ENCODE results near the gene CACNG4. TPM values are rescaled to one million over a fixed set of nuclear protein-coding genes. Genes with fewer than 3 reads are reported as not detected.
A peak's percentile ranks its signal among the peaks of the same experiment; 100 is the strongest.
"Not testable (repeated sequence)": the region's sequence is repeated elsewhere in the genome, so short reads cannot be mapped to it uniquely, and the experiment has no call there.

Gene CACNG4
- total RNA-seq, 1 donor from 2014 or later, result 27.5 TPM

DNA sequence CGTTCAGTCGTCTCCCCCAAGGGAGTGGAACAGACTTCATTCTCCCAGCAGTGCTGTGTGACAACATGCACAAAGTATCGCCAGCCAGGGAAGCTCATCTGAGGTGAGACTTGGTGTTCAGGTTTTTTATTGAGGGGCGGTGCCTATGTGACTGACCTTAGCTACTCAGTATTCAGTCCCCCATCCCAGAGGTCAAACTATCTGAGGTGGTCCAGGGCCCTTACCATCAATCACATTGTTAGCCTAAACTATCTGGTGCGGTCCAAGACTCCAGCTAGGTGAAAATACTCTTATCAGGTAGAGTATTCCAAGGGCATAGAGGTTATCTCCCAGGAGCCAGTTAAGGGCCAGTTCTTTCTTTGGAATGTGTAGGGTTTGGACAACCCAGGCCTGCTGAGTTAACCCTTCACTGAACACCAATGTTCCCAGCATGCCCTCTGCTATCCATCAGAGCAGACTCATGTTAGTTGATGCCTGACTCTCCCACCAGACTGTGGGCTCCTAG, 74.4 kb downstream of the CACNG4 start:
- Mint-ChIP-seq H3K27ac (no peak overlapping the region), H3K36me3 (no peaks in the 10 kb centered on the region), H3K4me3 (no peak overlapping the region), H3K9me3 (no peaks in the 10 kb centered on the region), H3K4me1 (ENCODE audit: unreplicated experiment) (peaks cover 8% of the 10 kb centered on the region), H3K27me3 (peaks cover 3% of the 10 kb centered on the region)
- DNase-seq (ENCODE audit: extremely low spot score, unreplicated experiment), result no peak
- TF ChIP-seq, protein P1, sequence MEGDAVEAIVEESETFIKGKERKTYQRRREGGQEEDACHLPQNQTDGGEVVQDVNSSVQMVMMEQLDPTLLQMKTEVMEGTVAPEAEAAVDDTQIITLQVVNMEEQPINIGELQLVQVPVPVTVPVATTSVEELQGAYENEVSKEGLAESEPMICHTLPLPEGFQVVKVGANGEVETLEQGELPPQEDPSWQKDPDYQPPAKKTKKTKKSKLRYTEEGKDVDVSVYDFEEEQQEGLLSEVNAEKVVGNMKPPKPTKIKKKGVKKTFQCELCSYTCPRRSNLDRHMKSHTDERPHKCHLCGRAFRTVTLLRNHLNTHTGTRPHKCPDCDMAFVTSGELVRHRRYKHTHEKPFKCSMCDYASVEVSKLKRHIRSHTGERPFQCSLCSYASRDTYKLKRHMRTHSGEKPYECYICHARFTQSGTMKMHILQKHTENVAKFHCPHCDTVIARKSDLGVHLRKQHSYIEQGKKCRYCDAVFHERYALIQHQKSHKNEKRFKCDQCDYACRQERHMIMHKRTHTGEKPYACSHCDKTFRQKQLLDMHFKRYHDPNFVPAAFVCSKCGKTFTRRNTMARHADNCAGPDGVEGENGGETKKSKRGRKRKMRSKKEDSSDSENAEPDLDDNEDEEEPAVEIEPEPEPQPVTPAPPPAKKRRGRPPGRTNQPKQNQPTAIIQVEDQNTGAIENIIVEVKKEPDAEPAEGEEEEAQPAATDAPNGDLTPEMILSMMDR (conservative IDR thresholded peaks at IDR 0.05), result no peak

DNA sequence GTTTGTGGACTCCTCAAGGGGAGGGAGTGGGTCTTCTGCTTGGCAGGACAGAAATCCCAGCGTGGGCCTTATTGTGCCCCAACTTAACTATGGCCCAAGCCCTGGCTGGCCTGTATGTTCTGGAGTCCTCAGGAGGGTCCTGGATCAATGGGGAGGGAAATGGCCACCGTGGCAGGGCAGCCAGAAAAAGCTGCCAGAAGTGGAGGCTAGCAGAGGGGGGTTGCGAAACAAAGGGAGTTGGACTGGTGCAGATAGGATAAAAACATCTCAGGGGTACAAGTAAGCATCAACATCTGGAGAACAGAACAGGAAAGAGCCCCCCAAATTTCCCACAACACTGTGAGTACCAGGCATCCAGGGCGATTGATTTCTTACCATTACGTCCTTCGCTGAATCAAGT, 76.1 kb downstream of the CACNG4 start:
- Mint-ChIP-seq H3K4me3 (no peak overlapping the region), H3K27ac (no peak overlapping the region), H3K36me3 (no peaks in the 10 kb centered on the region), H3K4me1 (ENCODE audit: unreplicated experiment) (peaks cover 8% of the 10 kb centered on the region), H3K27me3 (peaks cover 3% of the 10 kb centered on the region), H3K9me3 (no peaks in the 10 kb centered on the region)
- no peak for DNase-seq (ENCODE audit: extremely low spot score, unreplicated experiment)
- TF ChIP-seq, protein P1 (conservative IDR thresholded peaks at IDR 0.05), result no peak

DNA sequence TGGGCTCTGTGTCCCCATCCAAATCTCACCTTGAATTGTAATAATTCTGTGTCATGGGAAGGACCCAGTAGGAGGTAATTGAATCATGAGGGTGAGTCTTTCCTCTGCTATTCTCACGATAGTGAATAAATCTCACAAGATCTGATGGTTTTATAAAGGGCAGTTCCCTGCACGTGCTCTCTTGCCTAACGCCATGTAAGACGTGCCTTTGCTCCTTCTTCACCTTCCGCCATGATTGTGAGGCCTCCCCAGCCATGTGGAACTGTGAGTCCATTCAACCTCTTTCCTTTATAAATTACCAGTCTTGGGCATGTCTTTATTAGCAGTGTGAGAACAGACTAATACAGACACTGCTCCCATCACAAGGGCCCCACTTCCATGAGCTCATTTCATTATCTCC, 76.6 kb downstream of the CACNG4 start:
- H3K4me1 Mint-ChIP-seq (ENCODE audit: unreplicated experiment); H3K27ac Mint-ChIP-seq; H3K4me3 Mint-ChIP-seq; DNase-seq (ENCODE audit: extremely low spot score, unreplicated experiment); H3K27me3 Mint-ChIP-seq; H3K36me3 Mint-ChIP-seq; H3K9me3 Mint-ChIP-seq: not testable (repeated sequence)

DNA sequence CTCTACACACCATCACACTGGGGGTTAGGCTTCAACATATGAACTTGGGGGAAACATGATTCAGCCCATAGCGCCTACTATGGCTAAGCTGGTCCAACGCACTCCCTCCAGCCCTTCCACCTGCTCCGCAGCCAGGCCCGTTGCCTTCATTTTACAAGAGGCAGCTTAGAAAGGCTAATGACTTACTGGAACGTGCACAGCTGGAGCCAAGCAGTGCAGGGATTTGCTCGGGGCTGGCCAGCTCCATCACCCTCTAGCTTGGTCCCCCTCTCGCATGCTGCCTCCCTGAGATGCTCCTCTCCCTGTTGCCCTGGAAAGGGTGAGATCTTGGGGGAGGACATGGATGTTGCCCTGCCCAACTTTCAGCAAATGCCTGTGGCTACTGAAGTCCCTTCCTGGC, 77.0 kb downstream of the CACNG4 start:
- peaks cover 3% of the 10 kb centered on the region for H3K27me3 Mint-ChIP-seq
- DNase-seq (ENCODE audit: extremely low spot score, unreplicated experiment), result no peak
- no peaks in the 10 kb centered on the region for H3K36me3 Mint-ChIP-seq
- H3K9me3 Mint-ChIP-seq, result no peaks in the 10 kb centered on the region
- TF ChIP-seq, protein P1 (conservative IDR thresholded peaks at IDR 0.05), result no peak
- no peak overlapping the region for H3K4me3 Mint-ChIP-seq
- no peak overlapping the region for H3K27ac Mint-ChIP-seq
- peaks cover 8% of the 10 kb centered on the region for H3K4me1 Mint-ChIP-seq (ENCODE audit: unreplicated experiment)

DNA sequence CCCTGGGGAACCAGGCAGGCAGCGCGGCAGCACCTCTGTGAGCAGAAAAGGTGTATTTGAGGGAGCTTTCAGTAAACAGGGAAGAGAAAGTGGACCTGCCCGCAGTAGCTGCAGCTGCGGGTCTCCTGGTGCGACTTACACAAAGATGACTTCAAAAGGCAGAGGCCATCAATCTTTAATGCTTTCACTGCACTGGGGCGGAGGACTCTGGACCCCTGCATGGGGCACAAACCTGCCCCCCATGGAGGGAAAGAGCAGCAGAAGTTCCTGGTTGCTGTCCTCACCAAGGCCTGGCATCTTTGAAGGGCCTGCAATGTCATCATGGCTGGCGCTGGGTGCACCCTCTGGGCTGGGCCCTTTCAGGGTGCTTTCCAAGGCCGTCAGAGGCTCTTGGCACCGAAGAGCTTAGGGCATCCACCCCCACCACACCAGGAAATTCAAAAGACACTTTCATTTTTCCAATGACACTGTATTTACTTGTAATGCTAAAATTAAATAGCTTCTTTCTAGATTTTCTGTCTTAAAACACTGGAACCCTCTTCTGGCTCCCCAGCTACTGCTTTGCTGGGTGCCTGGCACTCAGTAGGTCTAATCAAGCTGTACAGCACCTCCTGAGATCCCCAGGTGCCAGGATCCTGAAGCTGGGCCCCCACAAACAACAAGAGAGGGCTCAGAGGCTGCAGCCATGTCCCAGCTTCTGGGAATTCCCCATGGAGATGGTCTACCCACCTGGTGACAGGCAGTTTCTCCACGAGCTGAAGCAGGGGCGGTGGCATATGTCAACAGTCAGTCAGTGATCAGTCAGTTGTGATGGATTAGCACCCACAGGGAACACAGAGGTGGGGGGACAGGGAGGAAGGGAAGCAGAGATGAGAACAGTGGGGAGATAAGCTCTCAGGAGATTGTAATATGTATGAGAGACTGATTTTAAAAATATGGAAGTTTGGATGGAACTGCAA, 77.7 kb downstream of the CACNG4 start:
- H3K27ac Mint-ChIP-seq, result no peak overlapping the region
- TF ChIP-seq, protein P1 (conservative IDR thresholded peaks at IDR 0.05), result no peak
- H3K27me3 Mint-ChIP-seq, result peaks cover 3% of the 10 kb centered on the region
- DNase-seq (ENCODE audit: extremely low spot score, unreplicated experiment), result no peak
- H3K4me1 Mint-ChIP-seq (ENCODE audit: unreplicated experiment), result peaks cover 8% of the 10 kb centered on the region
- no peaks in the 10 kb centered on the region for H3K9me3 Mint-ChIP-seq
- no peak overlapping the region for H3K4me3 Mint-ChIP-seq
- no peaks in the 10 kb centered on the region for H3K36me3 Mint-ChIP-seq

DNA sequence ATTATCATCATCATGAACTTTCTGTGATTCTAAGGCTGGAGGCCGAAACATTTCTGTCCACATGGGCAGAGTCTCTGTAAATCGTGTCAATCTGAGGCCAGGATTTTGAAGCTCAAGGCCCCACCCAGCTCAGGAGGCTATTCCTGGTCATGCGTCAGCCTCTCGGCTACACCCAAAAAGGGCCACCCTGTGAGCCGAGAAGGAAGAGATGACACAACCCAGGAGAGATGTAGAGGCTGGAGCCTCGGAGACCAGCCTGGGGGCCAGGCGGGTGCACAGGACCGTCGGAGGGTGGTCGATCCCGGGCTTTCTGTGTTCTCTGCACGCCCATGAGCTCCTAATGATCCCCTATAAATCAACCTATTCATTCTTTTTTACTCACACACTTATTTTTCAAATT, 78.8 kb downstream of the CACNG4 start:
- Mint-ChIP-seq H3K4me1 (ENCODE audit: unreplicated experiment) (peaks cover 8% of the 10 kb centered on the region), H3K27me3 (peaks cover 3% of the 10 kb centered on the region), H3K9me3 (no peaks in the 10 kb centered on the region), H3K4me3 (no peak overlapping the region), H3K27ac (peak overlapping the region; percentile 64), H3K36me3 (no peaks in the 10 kb centered on the region)
- no peak for DNase-seq (ENCODE audit: extremely low spot score, unreplicated experiment)
- TF ChIP-seq, protein P1 (conservative IDR thresholded peaks at IDR 0.05), result no peak
